GM21447 (cell line): ENCODE results near the gene GRIK4.
"Not testable (repeated sequence)": the region's sequence is repeated elsewhere in the genome, so short reads cannot be mapped to it uniquely, and the experiment has no call there.

Experiments
- ATAC-seq: cut with Tn5 transposase; IDR thresholded peaks from one replicate; pipeline ENCODE4 v1.9.1; 2021; ENCODE audit not compliant: unreplicated experiment

Gene GRIK4

DNA sequence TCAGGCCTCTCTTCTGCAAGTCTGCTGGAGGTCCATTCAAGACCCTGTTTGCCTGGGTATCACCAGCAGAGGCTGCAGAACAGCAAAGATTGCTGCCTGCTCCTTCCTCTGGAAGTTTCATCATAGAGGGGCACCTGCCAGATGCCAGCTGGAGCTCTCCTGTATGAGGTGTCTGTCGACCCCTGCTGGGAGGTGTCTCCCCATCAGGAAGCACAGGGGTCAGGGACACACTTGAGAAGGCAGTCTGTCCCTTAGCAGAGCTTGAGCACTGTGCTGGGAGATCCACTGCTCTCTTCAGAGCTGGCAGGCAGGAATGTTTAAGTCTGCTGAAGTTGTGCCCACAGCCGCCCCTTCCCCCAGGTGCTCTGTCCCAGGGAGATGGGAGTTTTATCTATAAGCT lies 254.2 kb downstream of the GRIK4 start:
- not testable (repeated sequence) for ATAC-seq

DNA sequence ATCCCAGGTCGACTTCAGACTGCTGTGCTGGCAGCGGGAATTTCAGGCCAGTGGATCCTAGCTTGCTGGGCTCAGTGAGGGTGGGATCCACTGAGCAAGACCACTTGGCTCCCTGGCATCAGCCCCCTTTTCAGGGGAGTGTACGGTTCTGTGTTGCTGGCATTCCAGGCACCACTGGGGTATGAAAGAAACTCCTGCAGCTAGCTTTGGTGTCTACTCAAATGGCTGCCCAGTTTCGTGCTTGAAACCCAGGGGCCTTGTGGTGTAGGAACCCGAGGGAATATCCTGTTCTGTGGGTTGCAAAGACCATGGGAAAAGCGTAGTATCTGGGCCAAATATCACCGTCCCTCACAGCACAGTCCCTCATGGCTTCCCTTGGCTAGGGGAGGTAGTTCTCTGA lies 254.8 kb downstream of the GRIK4 start:
- no peak for ATAC-seq

DNA sequence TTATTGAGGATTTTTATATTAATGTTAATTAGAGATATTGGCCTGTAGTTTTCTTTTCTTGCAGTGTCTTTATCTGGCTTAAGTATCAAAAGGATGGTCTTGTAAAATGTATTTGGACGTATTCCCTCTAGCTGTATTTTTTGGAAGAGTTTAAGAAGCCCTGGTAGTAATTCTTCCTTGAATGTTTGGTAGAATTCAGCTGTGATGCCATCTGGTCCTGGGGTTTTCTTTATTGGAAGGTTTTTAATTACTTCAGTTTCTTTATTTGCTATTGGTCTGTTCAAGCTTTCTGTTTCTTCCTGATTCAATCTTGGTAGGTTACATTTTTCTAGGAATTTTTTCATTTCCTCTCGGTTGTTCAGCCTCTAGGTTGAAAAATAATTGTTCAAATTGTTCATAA lies 257.4 kb downstream of the GRIK4 start:
- no peak for ATAC-seq

DNA sequence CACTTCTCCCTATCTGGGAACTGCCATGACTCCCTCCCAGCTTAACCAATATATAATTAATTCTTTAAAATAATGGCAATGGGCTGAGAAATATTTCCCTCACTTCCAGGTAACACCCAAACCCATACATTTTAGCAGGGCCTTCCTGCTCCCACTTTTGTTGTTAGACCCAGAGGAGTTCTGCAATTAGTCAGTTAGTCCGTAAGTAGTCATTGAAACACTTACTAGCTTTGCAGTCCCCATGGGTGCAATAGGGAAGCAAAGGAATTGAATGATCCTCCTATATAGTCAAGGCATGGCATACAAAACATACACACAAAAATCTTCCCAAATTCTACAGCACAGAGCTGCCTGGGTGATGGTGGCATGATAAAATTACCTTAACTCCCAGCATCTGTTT lies 258.4 kb downstream of the GRIK4 start:
- ATAC-seq: no peak

DNA sequence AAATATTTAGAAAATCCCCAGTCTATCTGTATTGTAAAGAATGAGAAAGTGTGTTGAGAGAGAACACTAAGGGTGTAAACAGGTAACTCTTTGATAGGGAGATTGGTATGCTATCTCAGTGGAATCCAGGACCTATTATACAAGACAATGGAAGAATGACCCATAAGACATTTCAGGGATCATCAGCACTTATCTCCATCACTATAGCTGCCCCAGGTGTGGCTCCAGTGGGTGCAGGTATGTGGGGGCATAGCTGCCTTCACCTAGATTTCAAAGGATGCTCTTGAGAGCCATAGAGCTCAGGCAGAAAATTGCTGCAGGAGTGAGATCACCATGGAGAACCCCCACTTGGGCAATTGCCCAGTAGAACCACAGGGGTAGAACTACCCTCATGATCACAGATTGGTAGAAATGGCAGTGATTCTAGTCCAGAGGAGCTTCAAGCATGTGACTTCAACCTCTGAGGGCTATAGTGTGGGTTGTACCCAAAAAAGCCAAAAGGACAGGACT lies 260.1 kb downstream of the GRIK4 start:
- no peak for ATAC-seq

DNA sequence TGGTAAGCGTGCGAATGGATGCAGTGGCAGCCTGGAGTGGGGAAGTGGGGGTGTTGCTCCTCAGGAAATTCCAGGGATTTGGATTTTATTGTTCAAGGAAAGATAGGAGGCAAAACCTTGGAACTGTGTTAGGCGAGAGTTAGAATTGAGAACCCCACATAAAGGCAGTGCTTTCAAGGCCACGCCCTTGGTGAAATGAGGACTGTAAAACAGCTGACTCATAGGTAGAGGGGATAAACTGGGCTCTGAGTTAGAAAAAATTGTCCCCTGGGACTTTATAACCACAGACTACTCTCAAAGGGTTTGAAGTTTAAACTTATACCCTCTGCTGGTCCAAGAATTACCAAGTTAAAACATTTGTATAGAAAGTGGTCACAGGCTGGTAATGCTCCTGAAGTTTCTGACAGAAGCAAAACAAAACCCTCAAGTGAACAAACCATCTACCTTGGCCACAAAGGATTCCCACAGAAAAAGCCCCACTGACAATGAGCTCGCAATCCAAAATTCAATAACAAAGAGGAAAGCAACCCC lies 262.0 kb downstream of the GRIK4 start:
- peak; percentile 95 for ATAC-seq

DNA sequence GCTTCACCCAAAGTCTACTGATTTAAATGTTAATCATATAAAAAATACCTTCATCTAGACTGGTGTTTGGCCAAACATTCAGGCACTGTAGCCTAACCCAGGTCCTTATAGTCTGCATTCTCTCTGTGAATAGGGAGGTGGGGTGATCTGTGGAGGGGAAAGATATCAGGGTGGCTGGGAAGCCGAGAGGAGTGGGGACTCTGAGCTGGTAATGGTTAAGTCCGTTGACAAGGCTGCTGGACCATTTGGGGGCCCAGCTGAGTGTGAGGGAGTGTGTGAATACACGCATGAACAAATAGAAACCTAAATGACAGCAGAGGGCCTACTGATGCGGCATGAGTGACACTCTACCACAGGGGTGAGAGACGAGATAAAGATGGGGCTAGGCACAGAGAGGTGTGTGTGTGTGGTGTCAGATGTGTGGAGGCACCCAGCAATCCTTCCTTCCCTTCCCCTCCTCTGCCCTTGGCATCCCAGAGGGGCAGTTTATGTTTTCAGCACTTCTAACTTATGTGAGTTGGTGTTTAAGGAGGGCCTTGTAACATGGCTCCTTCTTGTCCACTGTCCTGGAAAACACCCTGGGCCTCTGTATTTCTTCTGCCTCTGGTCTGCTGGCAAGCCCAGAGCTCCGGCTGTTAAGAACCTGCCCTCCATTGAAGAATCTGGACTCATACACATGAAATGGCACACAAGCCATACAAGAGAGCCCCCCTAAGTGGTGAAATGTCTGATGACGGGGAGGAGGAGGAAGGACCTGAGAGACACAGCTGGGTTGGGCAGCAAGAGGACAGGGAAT lies 263.2 kb downstream of the GRIK4 start:
- ATAC-seq: no peak

DNA sequence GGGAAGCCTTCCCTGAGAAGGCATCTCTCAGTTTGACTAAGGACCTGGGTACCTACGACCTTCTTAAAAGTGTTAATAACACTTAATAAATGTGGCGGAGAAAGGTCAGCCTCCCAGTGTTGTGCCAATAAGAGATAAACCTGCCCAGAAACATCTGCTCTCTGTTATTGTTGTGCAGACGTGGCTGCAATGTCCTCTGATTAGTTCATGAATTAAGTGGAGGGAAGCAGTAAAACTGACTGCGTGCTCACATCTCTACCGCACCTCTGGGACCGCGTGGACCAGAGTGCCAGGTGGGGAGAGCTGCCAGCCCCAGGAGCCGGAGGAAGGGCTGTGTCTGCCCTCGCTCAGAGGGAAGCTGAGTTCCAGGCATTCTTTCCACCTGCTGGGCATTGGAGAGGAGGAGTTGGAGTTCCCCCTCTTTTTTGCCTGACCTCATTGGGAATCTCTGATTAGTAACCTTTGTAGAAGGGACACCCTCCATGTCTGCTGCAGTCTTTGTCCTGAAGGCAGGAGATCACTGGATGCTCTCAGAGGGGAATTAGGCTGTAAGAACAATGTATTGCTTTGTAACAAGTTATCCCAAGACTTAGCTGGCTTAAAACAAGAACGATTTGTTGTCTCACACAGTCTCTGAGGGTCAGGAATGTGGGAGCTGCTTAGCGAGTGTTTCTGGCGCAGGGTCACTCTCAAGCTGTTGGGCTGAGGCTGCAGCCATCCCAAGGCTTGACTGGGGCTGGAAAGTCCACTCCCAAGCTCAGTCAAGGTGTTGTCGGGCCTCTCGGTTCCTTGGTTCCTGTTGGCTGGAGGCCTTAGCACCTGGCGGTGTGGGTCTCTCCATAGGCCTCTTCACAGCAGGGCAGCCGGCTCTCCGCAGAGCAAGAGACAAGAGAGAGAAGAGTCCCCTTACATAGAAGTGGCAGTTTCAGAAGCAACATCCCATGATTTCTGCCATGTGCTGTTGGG lies 264.7 kb downstream of the GRIK4 start:
- no peak for ATAC-seq

DNA sequence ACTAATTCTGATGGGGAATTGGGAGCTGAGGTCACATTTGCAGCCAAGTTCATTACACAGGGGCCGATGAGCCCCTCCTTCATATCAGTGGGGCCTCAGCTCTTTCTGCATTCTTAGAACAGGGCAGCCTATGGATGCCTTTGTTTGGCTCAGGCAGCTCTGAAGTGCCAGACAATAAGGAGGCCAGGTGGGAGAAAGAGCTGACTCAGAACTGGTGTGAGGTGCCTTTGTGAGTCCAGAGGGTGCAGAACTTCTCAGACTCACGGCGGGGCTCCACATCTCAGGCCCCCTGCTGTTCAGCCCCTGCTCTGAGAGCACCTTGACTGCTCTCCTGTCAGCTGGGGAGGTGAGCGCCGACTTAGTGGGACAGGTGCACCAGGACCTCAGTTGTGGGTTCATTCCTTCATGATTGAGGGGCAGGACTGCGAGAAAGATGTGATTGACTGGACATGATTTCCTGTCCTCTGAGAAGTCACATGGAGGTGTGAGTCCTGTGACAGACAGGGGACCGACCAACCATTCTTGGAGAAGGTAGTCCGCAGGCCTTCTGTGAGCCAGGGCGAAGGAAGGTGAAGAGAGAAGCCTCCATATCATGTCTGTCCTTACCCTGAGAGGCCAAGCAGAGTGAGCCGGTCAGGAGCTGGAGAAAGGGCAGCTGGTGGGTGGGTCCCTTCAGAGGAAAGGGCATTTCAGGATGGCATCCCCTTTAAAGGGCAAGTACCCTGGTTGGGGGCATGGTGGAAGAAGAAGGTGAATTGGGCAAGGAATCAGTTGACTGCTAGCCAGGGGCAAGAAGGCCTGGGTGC lies 267.3 kb downstream of the GRIK4 start:
- no peak for ATAC-seq

DNA sequence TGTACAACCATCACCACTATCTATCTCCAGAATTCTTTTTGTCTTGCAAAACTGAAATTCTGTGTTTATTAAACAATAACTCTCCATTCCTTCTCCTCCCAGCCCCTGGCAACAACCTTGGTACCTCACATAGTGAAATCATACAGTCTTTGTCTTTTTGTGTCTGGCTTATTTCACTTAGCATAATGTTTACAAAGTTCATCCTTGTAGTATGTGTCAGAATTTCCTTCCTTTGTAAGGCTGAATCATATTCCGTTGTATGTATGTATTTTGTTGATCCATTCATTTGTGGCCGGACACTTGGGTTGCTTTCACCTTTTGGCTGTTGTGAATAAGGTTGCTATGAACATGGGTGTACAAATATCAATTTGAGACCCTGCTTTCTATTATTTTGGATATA lies 268.7 kb downstream of the GRIK4 start:
- no peak for ATAC-seq

DNA sequence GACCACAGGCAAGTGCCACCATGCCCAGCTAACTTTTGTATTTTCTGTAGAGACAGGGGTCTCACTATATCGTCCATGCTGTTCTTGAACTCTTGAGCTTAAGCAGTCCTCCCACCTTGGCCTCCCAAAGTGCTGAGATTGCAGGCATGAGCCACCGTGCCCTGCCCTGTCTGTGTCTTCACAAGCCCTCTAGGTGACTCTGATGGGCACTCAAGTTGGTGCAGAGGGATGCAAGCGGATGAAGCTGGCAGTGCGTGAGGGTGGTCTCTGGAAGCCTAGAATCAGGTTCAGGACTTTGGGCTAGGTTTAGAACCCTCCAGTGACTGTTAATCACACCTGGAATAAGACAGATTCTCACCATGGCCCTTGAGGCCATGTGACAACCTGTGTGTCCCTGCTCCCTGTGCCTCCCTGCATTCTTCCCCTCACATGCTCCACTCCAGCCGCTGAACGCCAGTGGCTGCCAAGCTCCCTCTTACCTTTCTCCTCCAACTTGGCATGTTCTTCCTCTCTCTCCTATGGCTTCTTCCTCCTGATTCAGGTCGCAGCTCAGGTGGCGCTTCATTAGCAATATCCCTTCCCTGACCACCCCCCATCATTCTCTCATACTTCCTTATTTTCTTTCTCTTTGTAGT lies 270.1 kb downstream of the GRIK4 start:
- no peak for ATAC-seq

DNA sequence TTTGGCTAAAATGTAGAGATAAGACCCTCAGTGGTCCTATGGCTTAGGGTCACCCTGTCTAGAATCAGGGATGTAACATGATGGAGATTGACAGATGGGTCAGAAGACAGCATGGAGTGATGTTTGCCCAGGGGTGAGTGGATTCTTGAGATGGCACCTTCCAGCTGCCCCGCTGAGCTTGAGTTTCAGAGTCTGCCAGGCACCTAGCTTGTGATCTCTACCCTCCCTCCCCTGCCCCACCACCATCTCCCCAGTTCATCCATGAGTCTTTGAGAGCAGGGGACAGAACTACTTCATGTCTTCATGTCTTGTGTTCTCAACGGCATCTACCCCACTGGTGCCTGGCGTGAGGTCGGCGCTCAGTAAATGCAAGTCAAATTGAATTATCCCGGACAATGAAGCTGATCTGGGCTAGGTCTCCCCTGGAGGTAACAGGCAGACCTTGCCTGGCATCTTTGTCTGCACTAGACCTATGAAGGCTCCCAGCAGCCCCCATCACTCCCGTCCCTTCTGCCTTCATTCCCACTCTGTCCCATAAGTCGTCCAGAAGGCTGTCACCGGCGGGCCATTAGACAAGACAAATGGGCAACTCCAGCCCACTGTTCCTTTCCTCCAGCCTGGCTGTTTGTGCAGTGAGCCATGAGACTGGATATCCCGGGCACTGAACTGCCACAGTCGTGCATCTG lies 273.2 kb downstream of the GRIK4 start:
- ATAC-seq: no peak

DNA sequence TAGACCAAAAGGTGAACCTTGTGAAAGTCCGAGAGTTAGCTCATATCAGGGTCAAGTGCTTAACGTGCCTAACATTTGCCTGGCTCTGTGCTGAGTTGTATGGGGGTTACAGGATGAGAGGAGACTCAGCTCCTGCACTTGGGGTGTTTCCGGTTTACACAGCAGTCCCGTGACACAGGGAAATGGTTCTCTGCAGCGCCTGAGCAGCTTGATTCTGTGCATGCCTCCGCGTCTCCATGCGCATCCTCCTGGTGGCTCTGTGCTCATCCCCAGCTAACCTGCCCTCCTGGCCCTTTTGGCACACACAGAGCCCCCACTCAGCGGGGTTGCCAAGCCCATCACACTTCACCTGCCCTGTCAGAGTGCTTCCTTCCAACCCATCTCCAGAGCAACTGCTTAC lies 274.0 kb downstream of the GRIK4 start:
- ATAC-seq: no peak

DNA sequence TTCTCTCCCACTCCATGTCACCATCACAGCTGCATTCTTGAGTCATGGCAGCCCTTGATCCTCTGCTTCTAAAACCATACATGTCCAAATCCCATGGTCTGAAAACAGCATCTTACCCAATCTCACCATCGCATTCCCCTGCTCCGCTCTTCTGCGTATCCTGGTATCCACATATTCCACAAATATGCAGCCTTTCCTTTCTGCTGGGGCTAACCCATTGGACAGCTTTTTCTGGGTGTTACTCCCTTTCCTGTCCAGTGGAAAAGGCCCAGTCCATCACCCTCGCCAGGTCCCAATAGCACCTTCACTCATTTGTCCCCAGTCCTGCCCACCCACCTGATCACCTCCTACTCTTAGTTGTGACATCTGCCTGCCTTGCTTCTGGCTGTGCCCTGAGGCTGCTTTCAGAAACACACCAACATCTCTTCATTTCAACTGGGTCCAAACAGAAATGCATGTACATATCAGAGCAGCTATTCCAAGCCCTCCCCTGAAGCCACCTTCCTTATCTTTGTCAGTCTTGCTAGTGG lies 274.7 kb downstream of the GRIK4 start:
- no peak for ATAC-seq

DNA sequence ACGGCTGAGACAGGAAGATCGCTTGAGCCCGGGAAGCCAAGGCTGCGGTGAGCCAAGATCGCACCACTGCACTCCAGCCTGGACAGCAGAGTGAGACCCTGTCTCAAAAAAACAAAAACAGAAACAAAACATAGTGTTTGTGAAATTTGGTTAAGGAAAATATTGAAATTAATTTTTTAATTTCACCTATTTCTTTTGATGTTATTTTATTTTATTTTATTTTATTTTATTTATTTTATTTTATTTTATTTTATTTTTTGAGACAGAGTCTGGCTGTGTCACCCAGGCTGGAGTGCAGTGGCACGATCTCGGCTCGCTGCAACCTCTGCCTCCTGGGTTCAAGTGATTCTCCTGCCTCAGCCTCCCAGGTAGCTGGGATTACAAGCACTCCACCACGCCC lies 275.7 kb downstream of the GRIK4 start:
- not testable (repeated sequence) for ATAC-seq

DNA sequence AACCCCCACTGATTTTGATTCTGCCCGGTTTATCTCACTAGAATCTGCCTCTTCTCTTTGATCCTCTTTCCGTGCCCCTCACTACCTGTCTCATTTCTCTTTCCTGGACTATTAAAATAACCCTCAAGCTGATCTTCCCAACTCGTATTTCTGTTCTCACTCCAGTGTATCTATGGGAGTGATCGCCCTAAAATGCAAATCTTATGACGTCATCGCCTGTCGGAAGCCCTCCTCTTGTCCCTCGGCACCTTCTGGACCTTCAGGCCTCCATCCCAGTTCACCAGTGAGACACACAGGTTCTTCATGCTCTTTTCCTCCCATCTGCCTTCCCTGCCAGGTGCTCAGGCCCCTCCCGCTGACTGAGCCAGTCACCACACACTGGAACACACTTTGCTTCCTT lies 277.8 kb downstream of the GRIK4 start:
- ATAC-seq: no peak

DNA sequence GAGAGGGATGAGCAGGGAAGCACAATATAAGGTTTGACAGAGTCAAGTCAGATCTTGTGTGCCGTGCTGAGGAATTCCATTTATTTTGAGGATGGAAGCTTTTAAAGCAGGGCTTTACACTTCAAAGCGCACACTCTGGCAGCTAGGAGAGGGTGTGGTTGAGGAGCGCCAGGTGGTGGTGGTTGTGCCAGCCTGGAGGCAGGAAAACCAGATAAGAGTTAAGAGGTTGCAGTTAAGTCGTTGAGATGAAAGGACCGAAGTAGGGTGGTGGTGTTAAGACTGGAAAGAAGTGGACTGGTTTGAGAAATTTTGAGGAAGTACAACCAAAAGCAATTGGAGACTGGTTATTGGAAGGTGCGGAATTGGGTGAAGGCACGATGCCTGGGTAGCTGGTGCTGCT lies 280.8 kb downstream of the GRIK4 start:
- no peak for ATAC-seq

DNA sequence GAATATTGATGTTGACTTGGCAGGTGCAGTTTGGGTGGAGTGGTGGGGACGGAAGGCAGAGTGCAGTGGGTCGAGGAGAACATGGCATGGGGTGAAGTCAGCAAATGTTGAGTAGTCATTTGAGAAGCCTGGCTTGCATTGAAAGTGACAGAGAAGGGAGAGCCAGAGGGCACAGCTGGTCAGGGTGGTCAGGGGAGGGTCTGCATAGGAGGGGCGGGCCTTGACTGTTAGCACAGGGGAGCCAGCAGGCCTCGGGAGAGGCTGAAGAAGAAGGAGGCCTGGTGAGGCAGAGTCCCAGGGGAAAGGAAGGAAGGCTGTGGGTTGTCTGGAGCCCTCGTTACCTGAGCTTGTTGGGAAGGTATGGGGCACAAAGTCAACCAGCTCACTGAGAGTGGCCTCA lies 281.6 kb downstream of the GRIK4 start:
- ATAC-seq: no peak

DNA sequence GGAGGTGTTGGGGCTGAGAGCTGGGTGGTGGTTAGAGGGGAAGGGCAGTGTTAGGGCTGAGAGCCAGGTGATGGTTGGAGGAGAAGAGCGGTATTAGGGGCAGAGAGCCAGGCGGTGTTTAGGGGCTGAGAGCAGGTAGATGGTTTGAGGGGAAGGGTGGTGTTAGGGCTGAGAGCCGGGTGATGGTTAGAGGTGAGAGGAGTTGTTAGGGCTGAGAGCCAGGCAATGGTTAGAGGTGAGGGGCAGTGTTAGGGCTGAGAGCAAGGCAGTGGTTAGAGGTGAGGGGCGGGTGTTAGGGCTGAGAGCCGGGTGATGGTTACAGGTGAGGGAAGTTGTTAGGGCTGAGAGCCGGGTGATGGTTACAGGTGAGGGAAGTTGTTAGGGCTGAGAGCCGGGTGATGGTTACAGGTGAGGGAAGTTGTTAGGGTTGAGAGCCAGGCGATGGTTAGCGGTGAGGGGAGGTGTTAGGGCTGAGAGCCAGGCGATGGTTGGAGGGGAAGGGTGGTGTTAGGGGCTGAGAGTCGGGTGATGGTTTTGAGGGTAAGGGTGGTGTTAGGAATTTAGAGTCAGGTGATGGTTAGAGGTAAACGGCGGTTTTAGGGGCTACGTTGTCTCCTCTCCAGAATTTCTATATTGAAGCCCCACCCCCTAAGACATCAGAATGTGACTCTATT lies 282.4 kb downstream of the GRIK4 start:
- ATAC-seq: no peak
